CD1c-positive myeloid dendritic cell (primary cell): Measurements from ENCODE around the gene GOLGA6A.
A peak's percentile ranks its signal among the peaks of the same experiment; 100 is the strongest.
"Not testable (repeated sequence)": the region's sequence is repeated elsewhere in the genome, so short reads cannot be mapped to it uniquely, and the experiment has no call there.

Source experiments
- DNase-seq: peaks from one replicate; pipeline ENCODE4 v3.0.0-alpha.2; 2016; ENCODE audit errors: extremely low spot score

GOLGA6A gene, protein sequence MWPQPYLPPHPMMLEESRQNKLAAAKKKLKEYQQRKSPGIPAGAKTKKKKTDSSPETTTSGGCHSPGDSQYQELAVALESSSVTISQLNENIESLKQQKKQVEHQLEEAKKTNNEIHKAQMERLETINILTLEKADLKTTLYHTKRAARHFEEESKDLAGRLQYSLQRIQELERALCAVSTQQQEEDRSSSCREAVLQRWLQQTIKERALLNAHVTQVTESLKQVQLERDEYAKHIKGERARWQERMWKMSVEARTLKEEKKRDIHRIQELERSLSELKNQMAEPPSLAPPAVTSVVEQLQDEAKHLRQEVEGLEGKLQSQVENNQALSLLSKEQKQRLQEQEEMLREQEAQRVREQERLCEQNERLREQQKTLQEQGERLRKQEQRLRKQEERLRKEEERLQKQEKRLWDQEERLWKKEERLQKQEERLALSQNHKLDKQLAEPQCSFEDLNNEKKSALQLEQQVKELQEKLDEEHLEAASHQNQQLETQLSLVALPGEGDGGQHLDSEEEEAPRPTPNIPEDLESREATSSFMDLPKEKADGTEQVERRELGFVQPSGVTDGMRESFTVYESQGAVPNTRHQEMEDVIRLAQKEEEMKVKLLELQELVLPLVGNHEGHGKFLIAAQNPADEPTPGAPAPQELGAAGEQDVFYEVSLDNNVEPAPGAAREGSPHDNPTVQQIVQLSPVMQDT

DNA sequence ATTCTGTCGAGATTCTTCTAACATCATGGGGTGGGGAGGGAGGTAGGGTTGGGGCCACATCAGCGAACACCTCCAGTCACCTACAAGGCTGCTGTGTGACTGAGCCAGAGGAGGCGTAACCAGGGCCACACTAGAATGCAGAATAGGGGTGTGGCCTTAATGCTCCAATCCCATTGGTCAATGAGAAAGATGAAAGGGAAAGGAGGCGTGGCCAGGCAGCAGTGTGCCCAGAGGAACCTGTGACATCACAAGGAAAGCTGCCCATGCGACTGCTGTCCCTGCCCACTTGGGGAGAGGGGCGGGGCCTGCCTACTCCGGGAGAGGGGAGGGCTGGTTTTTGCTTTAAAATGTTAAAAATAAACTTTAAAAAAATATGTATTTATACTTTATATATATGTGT, at the start of gene GOLGA6A:
TSS of gene GOLGA6A (minus strand) at position 101 of the 400 bp plus-strand sequence. CDS start at position 60, 41 bp downstream.
- not testable (repeated sequence) for DNase-seq

DNA sequence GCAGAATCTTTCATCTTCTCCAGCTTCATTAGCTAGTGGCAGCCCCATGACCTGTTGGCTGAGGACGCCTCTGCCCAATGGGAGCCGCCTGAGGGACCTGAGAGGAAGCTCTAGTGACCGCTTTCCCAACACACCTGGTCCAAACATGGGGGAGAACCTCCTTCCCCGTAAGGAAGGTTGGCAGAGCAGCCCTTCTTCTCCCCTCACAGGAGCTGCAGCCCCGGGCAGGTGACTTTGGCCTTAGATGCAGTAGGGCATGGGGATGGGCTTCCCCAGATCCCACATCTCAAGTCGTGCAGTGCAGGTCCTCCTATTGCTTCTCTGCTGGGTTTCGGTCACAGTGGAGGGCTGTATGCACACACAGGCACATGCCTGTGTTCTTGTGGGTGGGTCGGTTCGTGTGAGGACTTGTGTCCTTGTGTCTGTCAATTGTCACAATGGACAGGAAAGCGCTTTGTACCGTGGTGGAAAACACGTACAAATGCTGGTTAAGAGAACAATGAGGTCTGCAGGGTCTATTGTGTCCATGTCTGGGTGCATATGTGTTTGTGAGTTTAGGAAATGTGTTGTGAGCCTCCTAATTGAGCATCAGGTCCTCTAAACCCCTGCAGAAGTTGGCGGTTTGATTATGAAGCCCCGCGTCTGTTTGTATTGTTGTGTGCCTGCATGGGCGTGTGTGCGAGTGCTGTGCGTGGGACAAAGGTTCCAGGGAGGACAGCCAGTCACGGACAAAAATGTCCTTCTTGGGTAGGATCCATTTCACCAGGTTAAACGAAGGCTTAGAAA, 49.5 kb upstream of the GOLGA6A start:
- no peak for DNase-seq

DNA sequence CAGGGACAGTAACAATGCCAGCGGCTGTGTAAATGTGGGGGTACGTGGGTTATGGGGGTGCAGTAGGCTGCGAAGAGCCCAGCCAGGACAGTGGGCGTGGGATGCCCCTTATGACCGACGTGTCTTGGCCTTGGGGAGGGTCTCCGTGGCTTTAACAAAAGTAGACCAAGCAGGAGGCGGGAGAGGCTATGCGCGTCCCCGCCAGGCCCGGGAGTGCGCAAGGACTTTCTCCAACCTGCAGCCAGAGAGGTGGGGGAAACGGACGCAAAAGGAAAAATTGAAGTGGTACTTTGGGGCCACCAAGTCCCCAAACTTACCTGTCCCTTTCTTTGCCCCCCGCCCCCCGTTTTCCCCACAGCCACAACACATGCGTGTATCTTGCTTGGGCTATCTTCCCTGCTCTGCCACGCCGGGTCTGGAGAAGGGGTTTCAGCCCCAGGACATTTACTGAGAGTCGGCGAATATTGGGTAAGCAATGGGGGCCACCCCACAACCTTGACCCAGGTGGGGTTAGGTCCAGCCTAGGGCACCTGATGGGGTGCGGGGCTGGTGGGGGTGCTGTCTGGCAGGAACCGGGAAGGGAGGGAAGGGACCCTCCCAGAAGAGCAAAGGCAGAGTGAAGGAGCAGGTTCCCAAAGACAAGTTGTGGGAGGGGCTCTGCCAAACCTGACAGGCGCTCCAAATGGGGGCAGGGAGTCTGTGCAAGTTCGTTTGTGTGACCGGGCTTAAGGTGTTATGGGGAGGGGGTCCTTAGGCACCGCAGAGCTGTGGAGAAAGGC, 48.7 kb upstream of the GOLGA6A start:
- no peak for DNase-seq

DNA sequence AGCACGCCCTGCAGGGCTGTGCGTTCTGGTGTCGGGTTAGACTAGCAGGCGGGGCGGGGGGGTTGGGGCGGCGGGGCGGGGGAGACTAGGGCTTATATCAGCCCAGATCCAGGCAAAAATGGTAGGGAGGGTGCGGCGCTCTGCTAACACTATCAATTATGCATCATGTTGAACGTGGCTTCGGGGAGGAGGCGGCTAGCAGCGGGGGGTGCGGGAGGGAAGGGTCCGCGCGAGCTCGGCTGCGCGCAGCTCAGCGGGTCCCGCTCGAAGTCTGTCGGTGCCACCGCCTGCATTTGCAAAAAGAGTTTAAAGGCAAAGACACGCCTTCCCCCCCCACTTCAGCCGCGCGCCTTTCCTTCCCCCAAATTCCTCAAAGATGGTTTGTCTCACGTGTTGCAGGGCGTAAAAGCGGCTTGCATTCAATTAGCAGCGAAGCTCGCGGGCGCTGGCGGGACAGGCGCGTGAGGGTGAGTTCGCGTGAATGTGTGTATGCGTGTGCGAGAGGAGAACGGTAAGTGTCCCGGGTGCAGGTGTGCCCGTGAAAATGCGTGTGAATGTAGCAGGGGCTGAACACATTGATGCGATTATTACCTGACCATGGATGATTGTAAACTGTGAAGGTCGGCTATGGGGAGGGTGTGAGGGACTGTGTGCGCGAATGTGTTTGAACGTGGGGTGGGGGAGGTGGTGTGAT, 48.0 kb upstream of the GOLGA6A start, which contains the start of gene ISLR2:
TSS of gene ISLR2 (plus strand) at position 432 of the 694 bp plus-strand sequence. CDS start 2,169 bp downstream, outside the sequence.
- no peak for DNase-seq

DNA sequence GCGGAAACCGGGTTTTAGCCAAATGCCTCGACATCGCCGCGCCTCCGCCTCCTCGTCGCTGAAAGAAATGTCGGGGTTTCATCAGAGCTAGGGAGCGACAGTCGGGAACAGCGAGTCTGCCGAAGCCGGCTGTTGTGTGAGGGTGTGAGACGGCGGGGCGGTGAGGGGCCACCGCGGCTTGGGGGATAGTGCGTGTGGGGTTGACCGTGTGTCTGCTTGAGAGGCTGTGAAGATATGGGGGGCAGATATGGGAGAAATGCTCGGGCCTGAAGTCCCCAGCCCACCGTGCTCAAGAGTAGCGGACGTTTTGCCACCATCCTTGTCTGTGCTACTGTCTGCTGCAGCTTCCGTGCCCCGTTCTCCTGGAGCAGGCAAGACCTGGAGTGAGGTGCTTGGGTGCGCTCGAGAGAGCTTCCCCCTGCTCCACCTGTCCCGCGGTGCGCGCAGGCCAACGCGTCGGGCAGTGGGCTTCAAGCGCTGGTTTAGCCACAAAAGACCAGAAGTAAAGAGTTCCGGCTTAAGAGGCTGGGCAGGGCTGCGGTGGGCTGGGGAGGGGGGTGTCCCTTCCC, 47.3 kb upstream of the GOLGA6A start:
- no peak for DNase-seq

DNA sequence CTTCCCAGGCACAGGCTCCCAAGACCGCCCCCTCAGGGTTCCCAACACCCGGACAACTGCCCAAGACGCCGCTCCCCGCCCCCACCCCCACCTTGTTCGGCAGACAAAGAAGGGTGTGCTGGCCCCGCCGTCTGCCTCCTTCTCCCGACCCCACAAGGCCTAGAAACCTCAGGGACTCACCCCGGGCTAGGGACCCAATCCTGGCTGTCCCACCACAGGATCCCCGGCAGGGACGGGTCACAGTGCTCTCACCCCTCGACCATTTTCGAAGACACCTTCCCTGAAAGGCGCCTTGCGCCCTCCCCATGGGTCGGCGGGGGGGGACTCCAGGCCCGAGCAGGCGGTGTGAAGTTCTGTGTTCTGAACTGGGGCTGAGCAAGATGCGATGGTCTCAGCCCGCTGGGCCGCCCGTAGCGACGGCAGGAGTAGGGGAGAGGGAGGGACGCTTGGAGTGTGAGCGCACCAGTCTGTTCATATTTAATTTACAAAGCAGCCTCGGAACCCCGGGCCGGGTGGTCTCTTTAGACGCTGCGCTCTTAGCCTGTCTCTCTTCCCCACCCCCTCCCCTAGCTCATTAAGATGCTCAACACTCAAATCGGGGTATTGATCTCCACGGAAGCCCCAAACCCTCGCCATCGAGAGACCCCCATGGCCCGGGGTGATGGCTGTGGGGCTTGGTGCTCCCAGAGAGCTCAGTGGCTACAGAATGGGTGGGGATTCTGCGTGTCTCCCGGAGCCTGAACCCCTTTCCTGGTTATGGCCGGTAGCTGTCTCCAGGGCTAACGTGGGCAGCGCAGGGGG, 46.6 kb upstream of the GOLGA6A start:
- DNase-seq, result no peak

DNA sequence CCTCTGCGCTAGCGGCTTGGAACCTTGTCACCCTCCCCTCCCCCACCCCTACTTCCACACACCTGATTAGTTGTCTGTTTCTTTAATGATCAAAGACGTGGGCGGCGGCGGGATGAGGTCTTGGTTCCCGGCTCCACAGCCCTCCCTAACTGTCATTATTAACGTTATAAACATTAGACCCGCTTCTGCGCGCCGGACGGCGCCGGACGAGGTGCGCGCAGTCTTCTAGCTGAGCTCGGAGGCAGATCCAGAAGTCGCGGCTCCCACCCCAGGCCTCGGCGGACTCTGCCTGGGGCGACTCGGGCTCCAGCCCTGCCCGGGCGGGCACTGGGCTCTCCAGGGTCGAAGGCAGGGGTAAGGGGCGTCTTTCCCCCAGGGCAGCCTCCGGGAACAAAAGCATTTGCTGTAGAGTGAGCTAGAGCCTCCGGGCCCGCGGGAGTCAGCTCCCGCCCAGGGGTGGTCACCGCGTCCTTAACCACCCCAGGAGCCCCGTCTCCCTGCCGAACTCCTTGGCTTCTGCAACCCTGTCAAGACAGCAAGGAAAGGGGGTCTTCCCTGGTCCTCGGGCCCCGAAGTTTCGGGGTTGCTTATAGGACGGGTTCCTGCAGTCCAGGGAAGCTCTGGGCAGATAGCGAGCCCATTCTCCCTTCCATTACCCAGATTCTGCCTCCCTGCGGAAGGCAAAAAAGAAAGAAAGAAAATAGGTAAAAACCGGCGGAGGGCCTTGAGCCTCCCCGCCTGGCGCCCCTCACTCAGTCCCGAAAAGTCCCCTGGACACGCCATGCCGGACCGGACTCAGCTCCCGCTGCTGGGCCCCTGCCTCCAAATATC, 45.8 kb upstream of the GOLGA6A start:
- DNase-seq, result no peak

DNA sequence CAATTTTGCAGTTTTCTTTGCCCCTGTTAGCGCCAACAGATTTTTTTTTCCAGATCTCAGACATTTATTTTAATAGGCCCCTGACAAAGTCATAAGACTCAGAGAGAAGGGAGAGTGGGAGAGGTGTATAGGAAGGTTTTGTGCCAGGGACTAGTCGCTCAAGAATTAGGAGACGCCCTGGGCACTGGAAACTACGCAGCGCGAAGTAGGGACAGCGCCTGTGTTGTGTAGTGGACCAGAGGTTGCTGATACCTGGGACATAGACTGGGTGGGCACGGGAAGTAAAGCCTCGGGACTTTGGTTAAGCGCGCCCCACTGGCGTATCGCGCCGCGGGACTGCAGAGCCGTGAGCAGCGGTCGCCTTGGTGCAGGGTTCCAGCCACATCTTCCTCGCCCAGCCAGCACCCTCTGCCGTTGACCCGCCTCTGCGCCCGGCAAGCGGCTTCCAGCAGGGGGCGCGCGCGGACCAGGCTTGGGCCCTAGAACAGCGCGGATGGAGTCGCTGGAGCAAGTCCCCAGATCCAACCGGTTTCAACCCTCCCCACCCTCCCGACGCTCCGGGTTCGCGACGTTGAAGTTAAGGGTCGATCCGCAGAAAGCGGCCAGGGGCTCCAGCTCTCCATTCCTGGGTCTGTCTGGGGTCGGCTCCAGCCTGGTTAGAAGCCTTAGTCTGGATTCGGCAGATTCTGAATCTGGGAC, 45.1 kb upstream of the GOLGA6A start:
- peak; percentile 84 for DNase-seq

DNA sequence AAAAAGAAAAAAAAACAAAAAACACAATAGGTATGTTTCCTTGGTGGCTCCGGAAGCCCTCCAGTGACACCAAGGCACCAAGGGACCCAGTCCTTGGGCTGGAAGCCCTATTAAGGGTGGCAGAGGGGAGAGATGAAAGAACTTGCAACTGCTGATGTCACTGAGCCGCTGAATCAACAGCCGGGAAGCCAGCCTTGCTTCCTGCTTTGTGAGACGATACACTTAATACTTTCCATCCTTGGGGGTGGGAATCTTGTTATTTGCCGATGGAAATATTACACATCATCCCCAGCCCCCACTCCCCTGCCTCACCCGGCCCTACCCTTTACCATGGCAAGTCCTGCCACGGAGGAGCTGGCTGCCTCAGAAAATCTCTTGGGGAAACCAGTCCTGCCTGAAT, 42.4 kb upstream of the GOLGA6A start:
- no peak for DNase-seq

DNA sequence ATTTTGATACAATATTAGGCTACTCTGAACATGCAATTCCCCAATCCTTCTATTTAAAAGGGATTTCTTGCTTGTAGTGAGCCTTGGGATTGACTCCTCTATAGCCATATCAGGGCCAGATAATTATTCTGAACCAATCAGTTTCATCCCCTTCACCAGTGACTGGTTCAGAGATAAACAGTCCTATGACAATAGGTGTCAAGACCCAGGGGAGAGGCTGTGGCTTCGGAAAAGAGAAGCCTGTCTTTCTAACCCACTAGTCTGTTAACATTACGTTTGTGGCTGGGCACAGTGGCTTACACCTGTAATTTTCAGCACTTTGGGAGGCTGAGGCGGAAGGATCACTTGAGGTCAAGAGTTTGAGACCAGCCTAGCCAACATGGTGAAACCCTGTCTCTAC, 41.8 kb upstream of the GOLGA6A start:
- no peak for DNase-seq

DNA sequence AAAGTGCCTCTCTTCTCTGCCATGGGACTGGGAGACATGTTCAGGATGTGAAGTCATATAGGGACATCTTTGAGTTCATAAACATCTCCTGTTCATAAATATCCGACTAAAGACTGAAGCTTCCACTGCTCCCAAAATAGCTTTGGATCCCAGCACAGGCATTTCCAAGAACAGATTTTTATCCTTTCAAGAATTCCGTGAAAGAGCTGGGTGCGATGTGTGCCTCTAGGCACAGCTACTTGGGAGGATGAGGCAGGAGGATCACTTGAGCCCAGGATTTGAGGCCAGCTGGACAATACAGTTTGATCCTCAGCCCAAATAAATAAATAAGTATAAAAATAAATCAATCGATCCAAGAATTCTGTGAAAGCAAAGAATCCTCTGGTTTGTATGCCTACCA, 41.3 kb upstream of the GOLGA6A start:
- DNase-seq, result no peak

DNA sequence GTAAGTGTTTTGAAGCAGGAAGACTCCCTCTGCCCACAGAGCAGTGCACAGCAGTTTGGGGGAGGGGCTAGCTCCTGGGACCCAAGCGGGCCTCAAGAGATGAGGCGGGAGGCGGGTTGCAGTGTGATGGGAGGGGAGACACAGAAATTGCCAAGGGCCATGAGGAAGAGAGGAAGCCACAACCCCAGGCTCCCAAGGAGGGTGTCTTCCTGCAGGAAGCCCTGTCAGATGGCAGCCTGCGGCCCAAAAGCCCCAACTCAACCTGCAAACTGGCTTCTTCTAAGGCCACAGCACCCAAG, 40.7 kb upstream of the GOLGA6A start:
- no peak for DNase-seq

DNA sequence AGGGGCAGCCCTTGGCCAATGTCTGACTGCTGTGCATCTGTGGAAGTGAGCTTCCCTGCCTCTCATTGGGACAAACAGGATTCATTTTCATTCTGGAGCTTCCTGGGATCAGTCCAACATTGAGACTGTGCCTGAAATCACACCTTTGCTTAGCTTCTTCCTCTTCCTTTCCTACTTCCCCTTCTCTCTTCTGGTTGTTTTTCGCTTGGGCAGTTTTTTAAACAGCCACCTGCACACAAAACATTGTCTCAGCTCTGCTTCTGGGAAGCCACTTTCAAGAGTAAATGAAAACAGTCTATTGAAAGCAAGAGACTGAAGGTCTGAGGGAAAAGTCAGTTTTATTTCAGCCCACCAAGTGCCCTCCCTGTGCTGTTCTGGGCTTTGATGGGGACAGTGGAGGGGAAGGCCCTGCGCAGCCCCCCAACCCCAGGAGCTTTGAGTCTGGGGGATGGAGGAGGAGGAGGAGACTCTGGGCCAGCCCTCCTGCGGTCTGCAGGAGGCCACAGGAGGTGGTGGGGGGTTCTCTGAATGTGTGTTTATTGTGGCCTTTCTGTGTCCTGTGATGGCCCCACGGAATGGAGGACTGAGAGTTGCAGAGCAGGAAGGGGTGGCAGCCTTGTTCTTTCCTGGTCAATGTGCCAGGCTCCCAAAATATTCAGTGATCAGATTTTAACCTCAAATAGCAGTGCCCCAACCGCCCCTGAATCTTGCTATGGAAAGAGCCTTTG, 40.2 kb upstream of the GOLGA6A start:
- no peak for DNase-seq

DNA sequence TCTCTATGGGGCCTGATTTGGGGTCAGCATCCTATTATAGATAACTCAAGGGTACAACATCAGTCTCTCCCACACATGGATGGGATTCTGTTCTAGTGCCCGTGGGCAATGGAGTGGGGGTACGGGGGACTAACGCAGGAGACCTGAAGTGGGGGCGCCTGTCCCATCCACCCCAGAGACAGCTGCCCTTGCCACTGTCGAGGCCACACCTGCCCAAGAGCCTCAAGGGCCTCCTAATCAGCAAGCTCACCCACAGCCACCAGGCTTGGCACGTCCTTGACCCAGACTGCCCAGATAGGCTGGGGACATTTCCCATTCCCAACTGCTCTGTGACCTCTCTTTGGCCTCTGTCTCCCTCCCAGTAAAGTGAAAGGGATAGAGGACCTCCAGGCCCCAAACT, 39.5 kb upstream of the GOLGA6A start:
- DNase-seq, result no peak

DNA sequence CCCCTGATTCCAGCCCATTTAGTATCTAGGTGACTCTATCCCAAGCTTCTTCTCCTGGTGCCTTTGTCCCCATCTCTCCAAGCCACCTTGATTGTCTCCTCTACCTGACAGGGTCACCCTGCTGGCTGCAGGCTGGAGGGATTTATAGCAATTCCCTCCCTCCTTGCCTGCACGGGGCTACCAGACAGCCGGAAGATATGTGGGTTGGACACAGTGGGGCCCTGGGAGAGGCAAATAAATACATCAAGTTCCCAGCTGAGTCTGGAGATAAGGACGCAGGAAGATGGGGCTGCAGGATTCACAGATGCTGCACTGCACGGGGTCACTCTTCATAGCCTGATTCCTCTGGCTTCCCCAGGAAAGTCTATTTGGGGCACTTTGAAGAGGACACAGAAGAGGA, 38.7 kb upstream of the GOLGA6A start:
- no peak for DNase-seq

DNA sequence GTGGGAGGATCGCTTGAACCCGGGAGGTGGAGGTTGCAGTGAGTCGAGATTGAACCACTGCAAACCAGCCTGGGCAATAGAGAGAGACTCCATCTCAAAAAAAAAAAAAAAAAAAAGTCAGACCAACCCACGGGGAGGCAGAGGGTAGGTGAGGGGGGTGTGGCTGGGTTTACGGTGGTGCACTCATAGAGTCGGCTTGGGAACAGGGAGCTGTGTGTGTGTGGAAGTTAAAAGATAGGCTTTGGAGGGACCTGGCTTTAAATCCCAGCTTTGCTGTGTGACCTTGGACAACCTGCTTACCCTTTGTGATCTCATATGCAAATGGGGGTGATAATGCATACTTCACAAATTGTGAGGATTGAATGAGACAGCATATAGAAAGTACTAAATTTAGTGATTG, 38.1 kb upstream of the GOLGA6A start:
- DNase-seq, result no peak

DNA sequence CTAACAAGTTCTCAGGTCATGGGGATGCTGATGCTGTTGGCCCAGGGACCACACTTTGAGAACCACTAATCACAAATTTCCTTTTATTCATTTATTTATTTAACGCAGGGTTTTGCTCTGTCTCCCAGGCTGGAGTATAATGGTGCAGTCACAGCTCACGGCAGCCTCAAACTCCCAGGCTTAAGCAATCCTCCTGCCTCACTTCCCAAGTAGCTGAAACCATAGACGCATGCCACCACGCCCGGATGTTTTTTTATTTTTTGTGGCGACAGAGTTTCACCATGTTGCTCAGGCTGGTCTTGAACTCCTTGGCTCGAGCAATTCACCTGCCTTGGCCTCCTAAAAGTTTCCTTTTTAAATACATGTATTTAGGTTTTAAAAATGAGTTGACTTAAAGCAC, 27.4 kb upstream of the GOLGA6A start:
- no peak for DNase-seq

DNA sequence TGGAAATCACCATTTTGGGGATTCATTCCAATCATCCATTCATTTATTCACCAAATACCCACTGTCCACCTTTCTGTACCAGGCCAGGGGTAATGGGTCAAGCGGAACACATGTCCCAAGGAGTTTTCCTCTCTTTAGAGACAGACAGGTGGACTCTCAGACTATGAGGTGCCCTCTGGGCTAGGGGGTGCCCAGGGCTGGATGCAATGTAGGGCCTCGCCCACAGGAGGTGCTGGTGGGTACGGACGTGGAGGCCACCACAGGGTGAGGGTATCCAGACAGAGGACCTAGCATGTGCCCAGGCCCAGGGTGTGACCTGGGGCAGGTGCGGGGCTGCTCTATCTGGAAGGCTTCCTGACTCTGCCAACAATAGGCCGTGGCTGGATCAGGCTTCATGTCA, 26.3 kb upstream of the GOLGA6A start:
- not testable (repeated sequence) for DNase-seq
